HepG2 (cell line): Measurements from ENCODE around the gene PRKAR1B.

Source experiments
- CCAR2 ChIP-seq: fragments of 200-400 bp; formaldehyde crosslinking; optimal IDR thresholded peaks from 2 replicates; pipeline ENCODE3; 2018; ENCODE audit warnings: low read depth, mild to moderate bottlenecking, low read length, moderate library complexity
- CTCF ChIP-seq: sonication (generic); formaldehyde crosslinking; IDR thresholded peaks from 2 replicates; pipeline ENCODE4 v1.5.0; 2020; ENCODE audit warnings: mild to moderate bottlenecking, missing genetic modification reagents, moderate library complexity
- GLMP ChIP-seq: sonication (generic); formaldehyde crosslinking; IDR thresholded peaks from 2 replicates; pipeline ENCODE4 v1.9.0; 2021; ENCODE audit warnings: missing genetic modification reagents, mild to moderate bottlenecking, borderline replicate concordance
- KAT7 ChIP-seq: IDR thresholded peaks from 2 replicates; pipeline ENCODE4 v1.6.1; 2018; ENCODE audit warnings: borderline replicate concordance, missing compliant biosample characterization
- POLR2A ChIP-seq, 2 experiments: IDR thresholded peaks; 2 replicates each; pipeline ENCODE4 v1.6.1; 2011; ENCODE audit warnings: low read depth in 2 of 2, low read length in 2 of 2, mild to moderate bottlenecking in 1 of 2, moderate library complexity in 1 of 2; ENCODE audit not compliant: insufficient read depth in 1 of 2
- REST ChIP-seq, 2 experiments: IDR thresholded peaks; 2 replicates each; pipeline ENCODE4 v1.6.1; 2011 to 2012; ENCODE audit warnings: low read length in 2 of 2, borderline replicate concordance in 1 of 2, low read depth in 1 of 2, mild to moderate bottlenecking in 1 of 2, moderate library complexity in 1 of 2
- SP1 ChIP-seq, 2 experiments: fragments of 450-650 bp in 1 of 2; sonication (generic) in 1 of 2; formaldehyde crosslinking in 1 of 2; IDR thresholded peaks; 2 replicates each; pipeline versions ENCODE4 v1.4.0 to v1.6.1; 2016 to 2020; ENCODE audit warnings: missing genetic modification reagents in 1 of 2
- TP53 ChIP-seq: sonication (generic); formaldehyde crosslinking; conservative IDR thresholded peaks from 2 replicates; pipeline ENCODE4 v1.4.0; 2020; ENCODE audit warnings: missing genetic modification reagents
- ZFP36L1 ChIP-seq: sonication (generic); formaldehyde crosslinking; IDR thresholded peaks from 2 replicates; pipeline ENCODE4 v1.8.0; 2022; ENCODE audit warnings: mild to moderate bottlenecking, missing genetic modification reagents, moderate library complexity
- ZNF274 ChIP-seq: sonication (generic); formaldehyde crosslinking; IDR thresholded peaks from 2 replicates; pipeline ENCODE4 v1.5.1; 2020; ENCODE audit warnings: mild to moderate bottlenecking, missing genetic modification reagents
- ZNF280B ChIP-seq: sonication (generic); formaldehyde crosslinking; IDR thresholded peaks from 2 replicates; pipeline ENCODE4 v1.5.0; 2020; ENCODE audit warnings: missing genetic modification reagents, mild to moderate bottlenecking, borderline replicate concordance
- ZNF282 ChIP-seq: fragments of 450-650 bp; IDR thresholded peaks from 2 replicates; pipeline ENCODE4 v1.6.1; 2018; ENCODE audit not compliant: partially characterized antibody
- ZNF670 ChIP-seq: sonication (generic); formaldehyde crosslinking; IDR thresholded peaks from 2 replicates; pipeline ENCODE4 v1.8.0; 2022; ENCODE audit warnings: mild to moderate bottlenecking, missing genetic modification reagents, borderline replicate concordance

GRCh38 chr7:590731-591551 lies 136.1 kb downstream of the PRKAR1B start:
- TF ChIP-seq CCAR2 = no peak
- TF ChIP-seq SP1 (IDR thresholded peaks at IDR 0.05) = no peak
- TF ChIP-seq SP1 (CRISPR knock-in tag; IDR thresholded peaks at IDR 0.05) = no peak
- no peak for TF ChIP-seq CTCF
- TF ChIP-seq REST (IDR thresholded peaks at IDR 0.05; ENCODE audit: borderline replicate concordance in 1 of 2, low read depth in 1 of 2, low read length in 2 of 2) = no peak
- no peak for TF ChIP-seq TP53 (CRISPR knock-in tag)
- TF ChIP-seq KAT7 = no peak
- TF ChIP-seq GLMP (CRISPR knock-in tag) = no peak
- no peak for TF ChIP-seq ZNF274 (CRISPR knock-in tag)
- TF ChIP-seq ZNF670 (CRISPR knock-in tag) = no peak
- no peak for TF ChIP-seq ZNF280B
- TF ChIP-seq ZNF282 = no peak
- no peak for TF ChIP-seq POLR2A (IDR thresholded peaks at IDR 0.05; ENCODE audit: insufficient read depth in 1 of 2, low read depth in 2 of 2, low read length in 2 of 2)
- TF ChIP-seq ZFP36L1 = no peak
